ENCODE results near the gene AQP6.

AQP6 gene

GRCh38 chr12:49972641-49973360, at the start of gene AQP6:
TSS of gene AQP6 (plus strand) at chr12:49972947. CDS start at chr12:49973174, 227 bp downstream.
- no peak for TF ChIP-seq POU6F1 (CRISPR knock-in tag; IDR thresholded peaks at IDR 0.05; ENCODE audit: borderline replicate concordance, low read depth)
- TF ChIP-seq ISL1 (CRISPR knock-in tag; IDR thresholded peaks at IDR 0.05), result no peak
- TF ChIP-seq ZFP30 (CRISPR knock-in tag; IDR thresholded peaks at IDR 0.05), result no peak
- TF ChIP-seq TOX (CRISPR knock-in tag; IDR thresholded peaks at IDR 0.05; ENCODE audit: borderline replicate concordance), result no peak
- TF ChIP-seq BACH2 (CRISPR knock-in tag; IDR thresholded peaks at IDR 0.05; ENCODE audit: borderline replicate concordance), result no peak
- TF ChIP-seq TCF4 (CRISPR knock-in tag; IDR thresholded peaks at IDR 0.05; ENCODE audit: borderline replicate concordance), result no peak
- TF ChIP-seq OSR1 (CRISPR knock-in tag; IDR thresholded peaks at IDR 0.05), result no peak
- no peak for TF ChIP-seq ZC3H10 (CRISPR knock-in tag; IDR thresholded peaks at IDR 0.05)
- TF ChIP-seq ESRRG (CRISPR knock-in tag; IDR thresholded peaks at IDR 0.05), result no peak
- no peak for TF ChIP-seq SNAI2 (CRISPR knock-in tag; IDR thresholded peaks at IDR 0.05)
- TF ChIP-seq ARNTL (CRISPR knock-in tag; IDR thresholded peaks at IDR 0.05; ENCODE audit: borderline replicate concordance, low read depth), result no peak
- no peak for TF ChIP-seq ZNF565 (CRISPR knock-in tag; conservative IDR thresholded peaks at IDR 0.05; ENCODE audit: low read depth)
- no peak for TF ChIP-seq CSDC2 (CRISPR knock-in tag; IDR thresholded peaks at IDR 0.05)
- TF ChIP-seq TSHZ2 (CRISPR knock-in tag; IDR thresholded peaks at IDR 0.05), result no peak
- TF ChIP-seq PATZ1 (CRISPR knock-in tag; IDR thresholded peaks at IDR 0.05; ENCODE audit: borderline replicate concordance), result no peak
- no peak for TF ChIP-seq PPARA (CRISPR knock-in tag; IDR thresholded peaks at IDR 0.05; ENCODE audit: borderline replicate concordance)

GRCh38 chr12:49923035-49923644, 49.6 kb upstream of the AQP6 start:
- no peak for ATAC-seq
- TF ChIP-seq ZFP30 (CRISPR knock-in tag; IDR thresholded peaks at IDR 0.05), result no peak
- no peak for TF ChIP-seq CSRNP3 (CRISPR knock-in tag; IDR thresholded peaks at IDR 0.05)
- TF ChIP-seq ZC3H10 (CRISPR knock-in tag; IDR thresholded peaks at IDR 0.05), result no peak
- no peak for TF ChIP-seq ZNF8 (CRISPR knock-in tag; IDR thresholded peaks at IDR 0.05)
- TF ChIP-seq ARNTL (CRISPR knock-in tag; IDR thresholded peaks at IDR 0.05; ENCODE audit: borderline replicate concordance, low read depth), result no peak
- TF ChIP-seq RARB (CRISPR knock-in tag; IDR thresholded peaks at IDR 0.05), result no peak
- no peak for TF ChIP-seq ZNF565 (CRISPR knock-in tag; conservative IDR thresholded peaks at IDR 0.05; ENCODE audit: low read depth)
- no peak for TF ChIP-seq GLIS3 (CRISPR knock-in tag; IDR thresholded peaks at IDR 0.05)
- no peak for TF ChIP-seq TCF4 (CRISPR knock-in tag; IDR thresholded peaks at IDR 0.05; ENCODE audit: borderline replicate concordance)

More at GRCh38 chr12:49972641-49973360, at the start of gene AQP6:
- no peak for ATAC-seq

- no peak for ATAC-seq
- TF ChIP-seq OSR1 (CRISPR knock-in tag; IDR thresholded peaks at IDR 0.05) (no peak), ZNF70 (CRISPR knock-in tag; IDR thresholded peaks at IDR 0.05) (no peak), GLIS3 (CRISPR knock-in tag; IDR thresholded peaks at IDR 0.05) (no peak), ZFP30 (CRISPR knock-in tag; IDR thresholded peaks at IDR 0.05) (no peak), PATZ1 (CRISPR knock-in tag; IDR thresholded peaks at IDR 0.05; ENCODE audit: borderline replicate concordance) (no peak), PPARA (CRISPR knock-in tag; IDR thresholded peaks at IDR 0.05; ENCODE audit: borderline replicate concordance) (no peak), ZFP3 (CRISPR knock-in tag; IDR thresholded peaks at IDR 0.05) (no peak), SNAI2 (CRISPR knock-in tag; IDR thresholded peaks at IDR 0.05) (no peak), ARNTL (CRISPR knock-in tag; IDR thresholded peaks at IDR 0.05; ENCODE audit: borderline replicate concordance, low read depth) (no peak), TSHZ2 (CRISPR knock-in tag; IDR thresholded peaks at IDR 0.05) (no peak), ZNF8 (CRISPR knock-in tag; IDR thresholded peaks at IDR 0.05) (no peak)
These were observed 48.7 kb upstream of the AQP6 start for GRCh38 chr12:49923880-49924556.
